Smooth muscle cell (in vitro differentiated cells): Measurements from ENCODE around the gene HCN4. TPM values are rescaled to one million over a fixed set of nuclear protein-coding genes. Genes with fewer than 3 reads are reported as not detected.

ENCODE experiments used
- DNase-seq: peaks from one replicate; lab custom pipeline; 2025; ENCODE audit not compliant: unreplicated experiment; lab: John Stamatoyannopoulos, UW
- H2AFZ ChIP-seq: fragments of 200-600 bp; sonication (generic); 2 replicates; pipeline ENCODE4 v1.6.0; 2016; ENCODE audit warnings: antibody characterized with exemption, low read depth, mild to moderate bottlenecking
- H3F3A ChIP-seq: fragments of 200-600 bp; sonication (generic); 2 replicates; pipeline ENCODE4 v1.6.0; 2017; ENCODE audit warnings: antibody characterized with exemption, low read depth
- H3K27ac ChIP-seq: fragments of 200-600 bp; sonication (generic); 2 replicates; pipeline ENCODE4 v1.5.1; 2016; ENCODE audit warnings: low read depth, mild to moderate bottlenecking
- H3K27me3 ChIP-seq: fragments of 200-600 bp; sonication (generic); 2 replicates; pipeline ENCODE4 v1.6.1; 2016; ENCODE audit warnings: low read depth, mild to moderate bottlenecking
- H3K36me3 ChIP-seq: fragments of 200-600 bp; sonication (generic); 2 replicates; pipeline ENCODE4 v1.5.1; 2016; ENCODE audit warnings: low read depth
- H3K4me1 ChIP-seq: fragments of 200-600 bp; sonication (generic); 2 replicates; pipeline ENCODE4 v1.5.1; 2016; ENCODE audit warnings: low read depth
- H3K4me2 ChIP-seq: fragments of 200-600 bp; sonication (generic); 2 replicates; pipeline ENCODE4 v1.6.0; 2016; ENCODE audit warnings: mild to moderate bottlenecking
- H3K4me3 ChIP-seq: fragments of 200-600 bp; sonication (generic); 2 replicates; pipeline ENCODE4 v1.5.1; 2016; ENCODE audit warnings: mild to moderate bottlenecking
- H3K79me2 ChIP-seq: fragments of 200-600 bp; sonication (generic); 2 replicates; pipeline ENCODE4 v1.6.0; 2016; ENCODE audit warnings: low read depth, mild to moderate bottlenecking
- H3K9ac ChIP-seq: fragments of 200-600 bp; sonication (generic); 2 replicates; pipeline ENCODE4 v1.6.0; 2016; ENCODE audit warnings: low read depth
- H3K9me3 ChIP-seq: fragments of 200-600 bp; sonication (generic); replicated peaks from 2 replicates; pipeline ENCODE4 v1.5.1; 2016; ENCODE audit warnings: low read depth
- H4K20me1 ChIP-seq: fragments of 200-600 bp; sonication (generic); 2 replicates; pipeline ENCODE4 v1.6.0; 2016; ENCODE audit warnings: low read depth
- WGBS: methylation state at CpG from one replicate; pipeline ENCODE4 v1.1.7; 2016; ENCODE audit warnings: low lambda C conversion rate; 5-methylcytosine and 5-hydroxymethylcytosine counted together
- polyA plus RNA-seq: library from polyadenylated mRNA; unstranded; fragments of >200 nt; fragmentation: Nextera tagmentation; extraction: Ambion mirVana; gene quantifications from 2 replicates; pipeline ENCODE4 v1.2.1, GENCODE V29; 2016
- total RNA-seq: library from RNA; depleted of rRNA; stranded (reverse); fragments of >200 nt; gene quantifications from 2 replicates; pipeline ENCODE4 v1.2.3, GENCODE V29; 2014
- TF ChIP-seq, protein P1 (sequence below): fragments of 200-600 bp; sonication (generic); IDR thresholded peaks from 2 replicates; pipeline ENCODE4 v1.5.1; 2017; ENCODE audit warnings: borderline replicate concordance, mild to moderate bottlenecking, antibody characterized with exemption; ENCODE audit not compliant: insufficient read depth, poor library complexity, severe bottlenecking

HCN4 gene
- total and polyA plus RNA-seq, 2 experiments from 2014 or later: 0.07 TPM; not detected in 1

- Histone ChIP-seq H3K36me3 (no peaks in the 10 kb centered on the region), H3K9ac (no peak overlapping the region), H3K27ac (no peak overlapping the region), H3K4me1 (no peaks in the 10 kb centered on the region), H4K20me1 (no peaks in the 10 kb centered on the region), H3F3A (no peaks in the 10 kb centered on the region), H3K9me3 (no peaks in the 10 kb centered on the region), H3K79me2 (no peaks in the 10 kb centered on the region), H2AFZ (peak overlapping the region; percentile 12), H3K4me3 (no peak overlapping the region), H3K4me2 (peak overlapping the region; percentile 41), H3K27me3 (no peaks in the 10 kb centered on the region)
- 42% methylated on average over 5 of the region's 5 CpGs for WGBS
- no peak for DNase-seq
- TF ChIP-seq, protein P1, sequence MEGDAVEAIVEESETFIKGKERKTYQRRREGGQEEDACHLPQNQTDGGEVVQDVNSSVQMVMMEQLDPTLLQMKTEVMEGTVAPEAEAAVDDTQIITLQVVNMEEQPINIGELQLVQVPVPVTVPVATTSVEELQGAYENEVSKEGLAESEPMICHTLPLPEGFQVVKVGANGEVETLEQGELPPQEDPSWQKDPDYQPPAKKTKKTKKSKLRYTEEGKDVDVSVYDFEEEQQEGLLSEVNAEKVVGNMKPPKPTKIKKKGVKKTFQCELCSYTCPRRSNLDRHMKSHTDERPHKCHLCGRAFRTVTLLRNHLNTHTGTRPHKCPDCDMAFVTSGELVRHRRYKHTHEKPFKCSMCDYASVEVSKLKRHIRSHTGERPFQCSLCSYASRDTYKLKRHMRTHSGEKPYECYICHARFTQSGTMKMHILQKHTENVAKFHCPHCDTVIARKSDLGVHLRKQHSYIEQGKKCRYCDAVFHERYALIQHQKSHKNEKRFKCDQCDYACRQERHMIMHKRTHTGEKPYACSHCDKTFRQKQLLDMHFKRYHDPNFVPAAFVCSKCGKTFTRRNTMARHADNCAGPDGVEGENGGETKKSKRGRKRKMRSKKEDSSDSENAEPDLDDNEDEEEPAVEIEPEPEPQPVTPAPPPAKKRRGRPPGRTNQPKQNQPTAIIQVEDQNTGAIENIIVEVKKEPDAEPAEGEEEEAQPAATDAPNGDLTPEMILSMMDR: peak; percentile 74
These were observed 95.4 kb downstream of the HCN4 start for GRCh38 chr15:73273181-73274002.

DNA sequence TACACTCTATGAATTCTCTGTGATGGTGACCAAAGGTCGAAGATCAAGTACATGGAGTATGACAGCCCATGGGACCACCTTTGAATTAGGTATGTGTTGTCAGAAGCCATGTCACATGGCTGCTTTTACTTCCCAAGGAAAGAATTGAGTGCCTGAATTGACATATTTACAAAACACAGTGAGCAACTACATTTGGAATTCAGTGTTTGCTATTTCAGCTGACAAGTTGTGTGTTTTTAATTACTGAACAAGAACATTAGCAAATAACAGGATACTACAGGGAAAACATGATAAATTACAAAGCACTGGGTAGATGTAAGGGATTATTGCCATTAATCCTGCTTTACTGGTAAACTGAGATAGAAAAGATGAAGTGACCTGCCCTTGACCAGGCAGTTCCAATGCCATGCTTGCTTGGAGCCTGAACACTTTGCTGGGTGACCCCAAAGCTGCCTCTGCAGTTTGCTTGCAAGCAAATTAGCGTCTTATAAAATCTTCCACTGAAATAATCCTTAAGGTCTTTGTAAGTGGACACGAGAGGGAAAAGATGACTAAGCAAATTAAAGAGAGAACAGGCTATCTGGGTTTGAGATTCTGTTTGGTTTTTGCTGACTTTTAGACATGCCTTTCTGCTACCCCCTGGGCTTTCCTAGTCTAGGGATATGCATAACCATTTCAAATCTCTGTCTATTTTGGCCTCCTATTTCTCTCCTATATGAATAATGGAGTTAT is 98.2 kb downstream of the HCN4 start:
- Histone ChIP-seq H3K27ac (peak overlapping the region; percentile 63), H3K79me2 (no peaks in the 10 kb centered on the region), H3K9me3 (no peaks in the 10 kb centered on the region), H3F3A (no peaks in the 10 kb centered on the region), H3K4me3 (no peak overlapping the region), H3K9ac (no peak overlapping the region), H4K20me1 (no peaks in the 10 kb centered on the region), H3K27me3 (no peaks in the 10 kb centered on the region), H3K4me1 (no peaks in the 10 kb centered on the region), H2AFZ (no peak overlapping the region), H3K36me3 (no peaks in the 10 kb centered on the region), H3K4me2 (peak overlapping the region; percentile 42)
- TF ChIP-seq, protein P1: no peak
- no peak for DNase-seq
- 45% methylated on average over 3 of the region's 3 CpGs for WGBS

Other genes with a start within 250 kb of the HCN4 start
- not detected in 2 replicates for gene REC114, start 74.2 kb upstream of the HCN4 start, total RNA-seq
- gene REC114, start 74.2 kb upstream of the HCN4 start, polyA plus RNA-seq: 0.22 TPM in 1 of 2 replicates, not detected in the other